ENCODE results near the gene TAF15.

The TAF15 gene

DNA sequence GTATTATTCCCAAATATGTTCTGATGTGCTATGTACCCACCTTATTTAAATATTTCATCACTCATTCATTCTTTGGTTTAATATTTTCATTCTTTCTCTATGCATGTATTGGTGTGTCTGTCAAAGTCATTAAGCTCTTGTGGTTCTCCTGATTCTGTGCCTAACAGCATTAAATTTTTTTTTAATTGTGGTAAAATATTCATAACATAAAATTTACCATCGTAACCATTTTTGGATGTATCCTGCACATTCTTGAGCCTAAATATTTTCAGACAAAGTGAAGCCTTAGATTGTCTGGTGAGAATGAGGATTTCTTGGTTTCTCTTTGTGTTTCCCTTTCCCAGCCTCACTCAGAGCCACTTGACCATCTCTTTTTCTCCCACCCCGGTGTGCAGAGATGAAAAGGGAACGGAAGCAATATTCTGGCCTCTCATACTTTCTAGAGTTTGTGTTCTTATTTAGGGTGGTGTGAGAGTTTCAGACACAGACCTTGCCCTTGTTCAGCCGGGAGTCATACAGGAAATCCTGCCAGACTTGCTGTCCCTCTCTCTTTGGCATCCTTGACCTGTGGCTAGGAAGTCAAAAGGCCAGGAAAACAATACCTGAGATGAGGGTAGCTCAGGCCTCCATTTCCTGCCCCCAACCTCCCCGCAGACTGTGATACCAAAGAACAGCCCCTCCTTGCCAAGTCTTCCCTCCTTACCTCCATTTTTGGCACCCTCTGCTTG is 66.0 kb downstream of the TAF15 start:
- peak; percentile 46 for DNase-seq

DNA sequence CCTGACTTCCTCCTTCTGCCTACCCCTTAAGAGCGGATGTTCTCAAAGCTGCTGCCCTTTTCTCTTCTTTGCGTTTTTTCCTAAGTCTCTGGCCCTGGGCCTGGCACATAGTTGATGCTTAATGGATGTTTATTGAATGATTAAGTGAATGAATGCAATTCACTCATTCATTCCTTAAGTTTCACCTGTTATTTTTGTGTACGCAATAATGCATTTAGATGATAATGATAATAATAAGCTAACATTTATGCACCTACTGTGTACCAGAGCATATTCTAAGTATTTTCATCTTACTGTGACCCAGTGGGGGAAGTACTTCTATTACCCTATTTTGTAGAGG is 66.5 kb downstream of the TAF15 start:
- DNase-seq: no peak

DNA sequence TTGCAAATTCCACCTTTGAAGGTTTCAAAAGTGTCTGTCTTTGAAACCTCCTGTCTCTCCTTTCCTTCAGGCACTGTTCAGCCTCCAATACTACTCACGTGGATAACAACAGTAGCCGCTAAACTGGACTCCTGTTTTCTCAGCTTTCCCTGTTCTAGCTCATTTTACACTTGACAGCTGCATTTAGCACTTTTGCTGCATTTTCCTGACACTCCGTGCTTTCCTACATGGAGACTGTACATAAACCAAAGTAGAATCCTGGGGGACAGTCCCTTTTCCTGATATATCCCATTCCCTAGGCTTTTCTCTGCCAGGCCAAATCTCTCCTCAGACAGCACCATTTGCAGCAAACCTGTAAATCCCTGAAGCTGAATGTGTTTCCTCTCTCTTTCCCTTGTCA is 67.2 kb downstream of the TAF15 start:
- DNase-seq: no peak

GRCh38 chr17:35877345-35878029 is 68.2 kb downstream of the TAF15 start:
- no peak for DNase-seq

GRCh38 chr17:35878361-35878760 is 69.1 kb downstream of the TAF15 start:
- no peak for DNase-seq

GRCh38 chr17:35879773-35880654 is 70.7 kb downstream of the TAF15 start, which contains the start of gene CCL5:
Gene CCL5 (minus strand): TSS chr17:35880360.
- peak; percentile 87 for DNase-seq

DNA sequence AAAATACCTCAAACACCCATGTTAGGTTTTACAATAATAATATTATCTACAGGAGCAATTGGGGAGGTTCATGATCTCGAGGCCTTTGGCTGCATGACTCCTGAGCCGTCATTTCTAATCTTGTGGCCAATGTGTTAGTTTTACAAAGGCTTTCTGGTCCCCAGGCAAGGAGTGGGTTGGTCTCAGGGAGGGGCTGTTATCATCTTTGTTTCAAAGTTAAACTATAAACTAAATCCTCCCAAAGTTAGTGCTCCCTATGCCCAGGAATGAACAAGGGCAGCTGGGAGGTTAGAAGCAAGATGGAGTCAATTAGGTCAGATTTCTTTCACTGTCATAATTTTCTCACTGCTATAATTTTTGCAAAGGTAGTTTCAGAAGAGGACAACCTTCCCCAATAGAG is 80.0 kb downstream of the TAF15 start:
- peak; percentile 51 for DNase-seq

GRCh38 chr17:35889818-35890773 is 80.8 kb downstream of the TAF15 start:
- DNase-seq: no peak

DNA sequence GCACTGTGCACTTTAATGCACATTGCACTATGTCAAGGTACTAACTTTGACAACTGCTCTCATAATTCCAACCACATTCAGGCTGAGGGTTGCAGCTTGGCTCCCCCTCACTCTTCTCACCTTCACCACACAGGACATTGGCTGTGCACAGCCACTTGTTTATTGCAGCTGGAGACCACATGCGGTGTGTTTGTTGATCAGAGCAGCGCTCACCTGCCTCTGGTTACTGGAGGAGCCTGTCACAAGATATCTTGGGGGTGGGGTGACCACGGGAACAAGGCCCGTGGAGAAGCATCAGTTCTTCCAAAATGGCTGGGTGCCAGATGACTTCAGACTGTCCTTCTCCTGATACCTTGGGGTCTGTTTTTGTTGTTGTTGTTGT is 81.5 kb downstream of the TAF15 start:
- peak; percentile 75 for DNase-seq

DNA sequence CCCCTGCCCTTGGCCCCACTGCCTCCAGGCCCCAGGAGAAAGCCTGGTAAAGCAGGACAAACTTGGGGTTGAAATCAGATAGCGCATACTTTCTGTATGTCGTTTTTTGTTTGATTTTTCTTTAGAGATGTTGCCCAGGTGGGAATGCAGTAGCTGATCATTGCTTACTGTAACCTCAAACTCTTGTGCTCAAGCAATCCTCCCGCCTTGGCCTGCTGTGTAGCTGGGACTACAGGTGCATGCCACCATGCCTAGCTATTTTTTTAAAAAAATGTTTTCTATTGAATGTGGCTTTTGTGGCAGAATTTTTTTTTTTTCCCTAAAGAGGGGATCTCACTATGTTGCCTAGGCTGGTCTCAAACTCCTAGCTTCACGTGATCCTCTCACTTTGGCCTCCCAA is 82.0 kb downstream of the TAF15 start:
- DNase-seq: no peak

- DNase-seq: peak; percentile 56
Measured at GRCh38 chr17:35892091-35893035, 83.1 kb downstream of the TAF15 start.

- DNase-seq: no peak
Measured at GRCh38 chr17:35893751-35894150, 84.5 kb downstream of the TAF15 start.

DNA sequence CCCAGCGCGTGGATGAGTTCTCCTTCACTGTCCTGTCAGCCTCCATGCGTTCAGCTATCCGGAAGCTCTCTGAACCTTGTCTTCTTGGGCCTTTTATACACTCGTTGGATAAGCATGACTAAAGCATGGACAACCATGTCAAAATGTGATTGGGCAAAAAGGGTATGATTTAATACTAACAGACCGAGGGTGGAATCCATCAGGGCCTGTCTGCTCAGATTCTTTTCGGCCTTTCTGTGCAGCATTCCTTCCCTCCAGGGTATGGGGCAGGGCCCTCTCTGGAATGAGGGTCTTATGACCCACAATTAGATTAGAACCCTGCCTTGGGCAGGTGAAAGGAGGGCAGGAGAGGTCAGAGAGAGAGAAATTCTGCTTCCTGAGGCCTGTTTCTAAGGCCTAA is 84.9 kb downstream of the TAF15 start:
- no peak for DNase-seq

GRCh38 chr17:35895636-35896587 is 86.6 kb downstream of the TAF15 start:
- DNase-seq: peak; percentile 61

Data from CD4-positive, alpha-beta T cell treated with Interleukin-10 for 1 hour (primary cell).